Lower leg skin (tissue), 3 donors: ENCODE results near the gene CCDC63.

Source experiments
- POLR2A ChIP-seq, 2 donors: fragments of 450-650 bp; IDR thresholded peaks; one replicate each; pipeline ENCODE4 v1.6.1; 2016 to 2017; ENCODE audit warnings: antibody characterized with exemption in 2 of 2, mild to moderate bottlenecking in 1 of 2, moderate library complexity in 1 of 2
- TF ChIP-seq, protein P1 (sequence below), 3 donors: fragments of 450-650 bp; IDR thresholded peaks; one replicate each; pipeline ENCODE4 v1.5.1; 2016; ENCODE audit warnings: antibody characterized with exemption in 3 of 3, mild to moderate bottlenecking in 3 of 3, moderate library complexity in 2 of 3

DNA sequence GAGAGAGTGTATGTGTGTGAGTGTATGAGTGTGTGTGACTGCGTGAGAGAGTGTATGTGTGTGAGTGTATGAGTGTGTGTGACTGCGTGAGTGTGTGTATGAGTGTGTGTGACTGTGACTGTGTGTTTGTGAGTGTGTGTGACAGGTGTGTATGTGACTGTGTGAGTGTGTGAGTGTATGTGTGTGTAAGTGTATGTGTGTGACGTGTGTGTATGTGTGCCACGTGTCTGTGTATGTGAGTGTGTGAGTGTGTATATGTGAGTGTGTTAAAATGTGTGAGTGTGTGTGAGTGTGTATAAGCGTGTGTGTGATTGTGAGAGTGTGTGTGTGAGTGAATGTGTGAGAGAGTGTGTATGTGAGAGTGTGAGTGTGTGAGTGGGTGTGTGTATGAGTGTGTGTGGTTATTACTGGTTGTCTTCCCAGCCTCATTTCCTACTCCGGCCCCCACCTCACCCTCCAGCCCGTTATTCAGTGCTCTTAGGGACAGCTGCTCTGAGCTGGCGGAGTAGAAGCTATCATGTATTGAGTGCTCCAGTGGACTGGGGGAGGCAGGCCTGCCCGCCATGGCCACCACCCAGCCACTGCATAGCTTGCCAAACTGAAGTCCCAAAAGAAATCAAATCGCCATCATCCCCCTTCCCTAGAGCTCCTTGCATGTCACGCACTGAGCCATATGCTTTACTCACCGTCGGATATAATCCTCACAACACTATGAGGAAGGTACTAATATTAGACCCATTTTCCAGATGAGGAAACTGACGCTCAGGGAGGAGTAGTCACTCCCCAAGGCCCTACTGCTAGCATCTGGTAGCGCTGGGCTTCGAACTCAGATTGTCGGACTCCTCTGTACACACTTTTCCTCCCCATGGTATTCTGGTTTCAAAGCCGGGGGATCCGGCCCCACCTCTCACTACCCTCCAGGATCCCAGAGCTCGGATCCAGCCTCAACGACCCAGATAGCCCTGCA is 83.8 kb downstream of the CCDC63 start:
- TF ChIP-seq, protein P1, sequence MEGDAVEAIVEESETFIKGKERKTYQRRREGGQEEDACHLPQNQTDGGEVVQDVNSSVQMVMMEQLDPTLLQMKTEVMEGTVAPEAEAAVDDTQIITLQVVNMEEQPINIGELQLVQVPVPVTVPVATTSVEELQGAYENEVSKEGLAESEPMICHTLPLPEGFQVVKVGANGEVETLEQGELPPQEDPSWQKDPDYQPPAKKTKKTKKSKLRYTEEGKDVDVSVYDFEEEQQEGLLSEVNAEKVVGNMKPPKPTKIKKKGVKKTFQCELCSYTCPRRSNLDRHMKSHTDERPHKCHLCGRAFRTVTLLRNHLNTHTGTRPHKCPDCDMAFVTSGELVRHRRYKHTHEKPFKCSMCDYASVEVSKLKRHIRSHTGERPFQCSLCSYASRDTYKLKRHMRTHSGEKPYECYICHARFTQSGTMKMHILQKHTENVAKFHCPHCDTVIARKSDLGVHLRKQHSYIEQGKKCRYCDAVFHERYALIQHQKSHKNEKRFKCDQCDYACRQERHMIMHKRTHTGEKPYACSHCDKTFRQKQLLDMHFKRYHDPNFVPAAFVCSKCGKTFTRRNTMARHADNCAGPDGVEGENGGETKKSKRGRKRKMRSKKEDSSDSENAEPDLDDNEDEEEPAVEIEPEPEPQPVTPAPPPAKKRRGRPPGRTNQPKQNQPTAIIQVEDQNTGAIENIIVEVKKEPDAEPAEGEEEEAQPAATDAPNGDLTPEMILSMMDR (IDR thresholded peaks at IDR 0.05): peak in 1 of 3 donors; percentile 45
- TF ChIP-seq POLR2A (IDR thresholded peaks at IDR 0.05): no peak
